T-cell (primary cell): ENCODE data around the gene LATS2. TPM values are rescaled to one million over a fixed set of nuclear protein-coding genes. Genes with fewer than 3 reads are reported as not detected.
"Not testable (repeated sequence)": the region's sequence is repeated elsewhere in the genome, so short reads cannot be mapped to it uniquely, and the experiment has no call there.

Experiments used
- ATAC-seq, 4 experiments: fragments of 200-7000 bp in 3 of 4; fragments of 150-1000 bp in 1 of 4; cut with Tn5 transposase; replicated peaks in 1 of 4; 1 replicate in 3 of 4; 2 replicates in 1 of 4; pipeline ENCODE4 v1.10.0; 2021; ENCODE audit warnings: moderate library complexity in 3 of 4, mild to moderate bottlenecking in 2 of 4, moderate number of reproducible peaks in 1 of 4
- CTCF ChIA-PET, 2 donors: fragments of 300-600 bp; sonication (Branson Sonifier 250); formaldehyde crosslinking; loops; one replicate each; lab custom pipeline; 2022; ENCODE audit warnings: antibody characterized with exemption in 2 of 2; lab: Charles Lee
- POLR2A ChIA-PET, 2 donors: fragments of 300-600 bp; sonication (Branson Sonifier 250); formaldehyde crosslinking; loops; one replicate each; lab custom pipeline; 2022; ENCODE audit warnings: antibody characterized with exemption in 2 of 2; lab: Charles Lee
- DNase-seq, 35 experiments: peaks; one replicate each; pipeline versions ENCODE4 v3.0.0 to v3.0.0-alpha.2; 2013 to 2023
- H3K27ac ChIP-seq: one replicate; pipeline ENCODE4 v1.5.1; 2013; ENCODE audit warnings: low read length
- H3K27me3 ChIP-seq, 2 experiments: replicated peaks in 1 of 2; 1 replicate in 1 of 2; 2 replicates in 1 of 2; pipeline versions ENCODE4 v1.6.1 to v1.7.0; 2013; ENCODE audit warnings: low read length in 1 of 2, mixed read lengths in 1 of 2; ENCODE audit not compliant: control insufficient read depth in 2 of 2, insufficient read depth in 2 of 2; ENCODE audit errors: extremely low read depth in 1 of 2
- H3K36me3 ChIP-seq, 2 donors: 1 replicate in 1 of 2; 2 replicates in 1 of 2; pipeline versions ENCODE4 v1.6.1 to v1.7.0; 2013; ENCODE audit warnings: low read length in 1 of 2; ENCODE audit not compliant: control insufficient read depth in 2 of 2, insufficient read depth in 1 of 2; ENCODE audit errors: extremely low read depth in 1 of 2
- H3K4me1 ChIP-seq, 2 experiments: 1 replicate in 1 of 2; 2 replicates in 1 of 2; pipeline versions ENCODE4 v1.6.1 to v1.7.0; 2013; ENCODE audit warnings: low read length in 2 of 2, mixed read lengths in 1 of 2; ENCODE audit not compliant: insufficient read depth in 2 of 2, control insufficient read depth in 1 of 2; ENCODE audit errors: extremely low read depth in 1 of 2
- H3K4me3 ChIP-seq, 2 donors: 1 replicate in 1 of 2; 2 replicates in 1 of 2; pipeline versions ENCODE4 v1.5.1 to v1.7.0; 2013; ENCODE audit warnings: mild to moderate bottlenecking in 2 of 2, low read length in 1 of 2, moderate library complexity in 1 of 2; ENCODE audit not compliant: control insufficient read depth in 1 of 2; ENCODE audit errors: extremely low read depth in 1 of 2
- H3K9me3 ChIP-seq: 2 replicates; pipeline ENCODE4 v1.7.0; 2013
- H3K27ac Mint-ChIP-seq, 2 donors: one replicate each; pipeline ENCODE4 v1.8.0; 2020 to 2021; ENCODE audit warnings: mild to moderate bottlenecking in 2 of 2, mixed read lengths in 2 of 2
- H3K27me3 Mint-ChIP-seq, 2 donors: one replicate each; pipeline ENCODE4 v1.8.0; 2021 to 2022; ENCODE audit warnings: mixed read lengths in 2 of 2
- H3K36me3 Mint-ChIP-seq: one replicate; pipeline ENCODE4 v1.8.0; 2021; ENCODE audit warnings: mixed read lengths
- H3K4me1 Mint-ChIP-seq, 3 donors: one replicate each; pipeline ENCODE4 v1.8.0; 2020 to 2022; ENCODE audit warnings: mixed read lengths in 3 of 3, mild to moderate bottlenecking in 1 of 3
- H3K4me3 Mint-ChIP-seq, 3 donors: one replicate each; pipeline ENCODE4 v1.8.0; 2020 to 2022; ENCODE audit warnings: mild to moderate bottlenecking in 3 of 3, mixed read lengths in 3 of 3, moderate library complexity in 3 of 3
- H3K9me3 Mint-ChIP-seq, 3 donors: one replicate each; pipeline ENCODE4 v1.8.0; 2020 to 2022; ENCODE audit warnings: mixed read lengths in 3 of 3
- WGBS: methylation state at CpG from one replicate; pipeline ENCODE4 v1.1.5; 2013; ENCODE audit warnings: missing lambda C conversion rate; ENCODE audit not compliant: insufficient coverage; 5-methylcytosine and 5-hydroxymethylcytosine counted together
- total RNA-seq, 35 experiments: library from RNA in 6 of 35; stranded (reverse) in 6 of 35; fragments of 120-200 nt in 1 of 35; gene quantifications; one replicate each; pipeline versions ENCODE4 v1.2.1 to v1.2.4 and lab custom pipeline; 2013 to 2026

The LATS2 gene
- total RNA-seq, 5 donors from 2014 or later (not counting 1 experiment from before 2014, with no cell fraction given): 0.88 to 4.2 (median 2.7) TPM

DNA sequence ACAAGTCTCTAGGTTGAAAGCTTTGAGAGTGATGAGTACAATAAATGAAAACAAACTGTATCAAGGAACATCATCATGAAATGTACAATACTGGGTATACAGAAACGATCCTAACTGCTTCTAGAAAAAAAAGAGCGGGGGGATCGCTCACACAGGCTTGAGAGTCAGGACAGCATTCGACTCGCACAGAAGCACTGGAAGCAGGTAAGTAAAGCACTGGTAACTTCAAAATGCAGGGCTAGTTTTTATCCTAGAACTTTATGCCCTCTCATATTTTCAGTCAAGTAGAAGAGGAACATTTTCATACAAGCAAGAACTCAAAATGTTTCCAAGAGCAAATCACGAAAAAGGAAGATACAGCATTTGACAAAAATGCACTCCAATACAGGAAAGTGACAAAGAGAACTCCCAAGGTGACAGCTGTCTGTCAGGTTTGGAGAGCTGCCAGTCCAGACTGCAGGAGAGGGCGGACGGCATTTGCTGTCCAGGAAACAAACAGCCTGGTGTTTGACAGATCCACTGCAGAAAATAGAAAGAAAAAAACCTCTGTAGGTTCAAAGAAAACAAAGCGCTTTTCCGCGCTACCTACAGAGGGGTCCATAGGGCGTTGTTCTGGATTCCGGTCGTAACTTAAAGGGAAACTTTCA lies 100.6 kb downstream of the LATS2 start:
- ATAC-seq (no peak), DNase-seq (no peak)
- no peak overlapping the region for H3K4me3 Mint-ChIP-seq
- H3K9me3 ChIP-seq: no peaks in the 10 kb centered on the region
- H3K27me3 ChIP-seq: peaks cover 0 to 18% of the 10 kb centered on the region in 2 experiments
- ChIA-PET CTCF (no interaction called here), POLR2A (no interaction called here)
- H3K27ac Mint-ChIP-seq: no peak overlapping the region
- no peaks in the 10 kb centered on the region for H3K9me3 Mint-ChIP-seq
- no peaks in the 10 kb centered on the region for H3K4me1 ChIP-seq
- H3K4me1 Mint-ChIP-seq: peaks cover 5 to 8% (median 5%) of the 10 kb centered on the region in 3 donors
- no peaks in the 10 kb centered on the region for H3K36me3 Mint-ChIP-seq
- 49% methylated on average over 5 of the region's 14 CpGs for WGBS
- no peak overlapping the region for H3K27ac ChIP-seq
- H3K36me3 ChIP-seq: no peaks in the 10 kb centered on the region
- H3K27me3 Mint-ChIP-seq: peaks cover 11 to 17% of the 10 kb centered on the region in 2 donors
- H3K4me3 ChIP-seq: no peak overlapping the region

DNA sequence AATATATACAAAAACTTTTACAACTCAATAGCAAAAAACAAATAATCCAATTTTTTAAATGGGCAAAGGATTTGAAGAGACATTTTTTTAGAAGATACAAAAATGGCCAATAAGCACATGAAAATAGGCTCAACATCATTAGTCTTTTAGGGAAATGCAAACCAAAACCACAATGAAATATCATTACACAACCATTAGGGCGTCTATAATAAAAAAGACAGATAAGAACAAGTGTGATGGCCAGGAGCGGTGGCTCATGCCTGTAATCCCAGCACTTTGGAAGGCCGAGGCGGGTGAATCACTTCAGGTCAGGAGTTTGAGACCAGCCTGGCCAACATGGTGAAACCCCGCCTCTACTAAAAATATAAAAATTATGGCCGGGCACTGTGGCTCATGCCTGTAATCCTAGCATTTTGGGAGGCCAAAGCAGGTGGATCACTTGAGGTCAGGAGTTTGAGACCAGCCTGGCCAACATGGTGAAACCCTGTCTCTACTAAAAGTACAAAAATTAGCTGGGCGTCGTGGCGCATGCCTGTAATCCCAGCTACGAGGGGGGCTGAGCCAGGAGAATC lies 104.3 kb downstream of the LATS2 start:
- H3K27ac Mint-ChIP-seq, H3K4me3 Mint-ChIP-seq, H3K36me3 ChIP-seq, H3K4me1 ChIP-seq, H3K4me3 ChIP-seq, CTCF ChIA-PET, H3K9me3 Mint-ChIP-seq, H3K27ac ChIP-seq, H3K36me3 Mint-ChIP-seq, DNase-seq, H3K4me1 Mint-ChIP-seq, H3K9me3 ChIP-seq, ATAC-seq: not testable (repeated sequence)
- WGBS: 96% methylated on average over 4 of the region's 10 CpGs
- peaks cover 0 to 40% of the 10 kb centered on the region in 2 experiments for H3K27me3 ChIP-seq
- peaks cover 13 to 34% of the 10 kb centered on the region in 2 donors for H3K27me3 Mint-ChIP-seq
- POLR2A ChIA-PET: interaction anchor here in 1 of 2 donors (0.7 kb wide), 1 partner anchor 225 kb away, joined by 3 read pairs; no protein-coding TSS in a partner anchor

DNA sequence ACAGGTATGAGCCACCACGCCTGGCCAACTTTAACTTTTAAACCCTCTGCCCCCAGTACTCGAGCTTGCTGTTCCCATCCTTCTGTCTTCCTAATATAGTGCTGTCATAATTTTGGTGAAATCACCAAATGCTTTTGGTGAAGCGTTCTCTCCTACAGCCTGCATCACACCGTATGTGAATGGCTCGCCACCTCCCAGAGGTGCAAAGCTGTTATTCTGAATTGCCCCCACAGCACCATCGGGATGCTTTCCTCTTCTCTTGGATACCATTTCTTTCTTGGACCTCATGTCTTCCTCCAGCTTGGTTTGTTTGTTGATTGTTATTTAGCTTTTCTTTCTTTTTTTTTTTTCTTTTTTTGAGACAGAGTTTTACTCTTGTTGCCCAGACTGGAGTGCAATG lies 105.9 kb downstream of the LATS2 start:
- H3K4me1 Mint-ChIP-seq: peaks cover 0 to 2% (median under 1%) of the 10 kb centered on the region in 3 donors
- no peaks in the 10 kb centered on the region for H3K4me1 ChIP-seq
- no peak overlapping the region for H3K4me3 ChIP-seq
- POLR2A ChIA-PET: no interaction called here
- H3K27me3 Mint-ChIP-seq: peaks cover 12 to 37% of the 10 kb centered on the region in 2 donors
- CTCF ChIA-PET: interaction anchor here in 1 of 2 donors (0.7 kb wide), 1 partner anchor 97 kb away, joined by 3 read pairs; no protein-coding TSS in a partner anchor
- no peaks in the 10 kb centered on the region for H3K36me3 ChIP-seq
- H3K27ac ChIP-seq: no peak overlapping the region
- DNase-seq (no peak), ATAC-seq (no peak)
- H3K36me3 Mint-ChIP-seq: no peaks in the 10 kb centered on the region
- no peak overlapping the region for H3K4me3 Mint-ChIP-seq
- H3K27me3 ChIP-seq: peaks cover 0 to 42% of the 10 kb centered on the region in 2 experiments
- WGBS: 91% methylated on average over 4 of the region's 6 CpGs
- no peaks in the 10 kb centered on the region for H3K9me3 Mint-ChIP-seq
- H3K9me3 ChIP-seq: no peaks in the 10 kb centered on the region
- no peak overlapping the region for H3K27ac Mint-ChIP-seq

DNA sequence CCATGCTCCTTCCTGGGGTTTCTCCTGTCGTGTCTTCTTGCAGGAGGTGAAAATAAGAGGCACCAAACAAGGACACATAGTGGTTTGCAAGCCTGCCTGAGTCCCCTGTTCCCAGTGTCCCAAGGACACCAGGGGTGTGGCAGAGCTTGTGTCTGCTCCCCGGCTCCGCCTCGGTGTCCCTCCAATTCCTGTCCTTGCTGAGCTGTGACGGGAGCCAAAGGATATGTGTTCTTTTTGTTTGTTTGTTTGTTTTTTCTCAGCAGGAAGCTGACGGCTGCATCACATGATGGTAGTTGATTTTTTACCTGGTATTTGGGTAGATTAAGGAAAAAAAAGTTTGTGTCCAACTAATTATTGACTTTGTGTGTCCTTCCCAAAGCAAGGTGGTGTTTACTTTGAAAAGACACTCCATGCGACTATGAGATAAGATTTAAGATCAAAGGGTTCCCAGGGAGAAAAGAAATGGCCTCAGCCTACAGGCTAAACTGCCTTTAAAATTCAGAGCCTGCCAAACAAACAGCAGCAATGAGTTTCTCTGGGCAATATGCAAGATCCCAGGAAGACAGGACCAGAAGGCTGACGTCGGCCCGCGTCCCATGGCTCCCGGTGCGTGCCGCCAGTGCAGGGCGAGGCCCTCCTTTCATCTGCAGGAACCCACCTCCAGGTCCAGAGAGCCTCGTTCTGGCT lies 108.0 kb downstream of the LATS2 start:
- WGBS: 89% methylated on average over 9 of the region's 16 CpGs
- no peaks in the 10 kb centered on the region for H3K9me3 ChIP-seq
- no peak for ATAC-seq
- no peak for DNase-seq
- H3K36me3 Mint-ChIP-seq: no peaks in the 10 kb centered on the region
- no peaks in the 10 kb centered on the region for H3K9me3 Mint-ChIP-seq
- H3K36me3 ChIP-seq: no peaks in the 10 kb centered on the region
- POLR2A ChIA-PET: no interaction called here
- H3K4me3 Mint-ChIP-seq: no peak overlapping the region
- H3K27ac Mint-ChIP-seq: no peak overlapping the region
- no peak overlapping the region for H3K4me3 ChIP-seq
- H3K27me3 ChIP-seq: peaks cover 0 to 36% of the 10 kb centered on the region in 2 experiments
- H3K4me1 Mint-ChIP-seq: no peaks in the 10 kb centered on the region
- no peak overlapping the region for H3K27ac ChIP-seq
- CTCF ChIA-PET: no interaction called here
- peaks cover 19 to 42% of the 10 kb centered on the region in 2 donors for H3K27me3 Mint-ChIP-seq
- no peaks in the 10 kb centered on the region for H3K4me1 ChIP-seq

DNA sequence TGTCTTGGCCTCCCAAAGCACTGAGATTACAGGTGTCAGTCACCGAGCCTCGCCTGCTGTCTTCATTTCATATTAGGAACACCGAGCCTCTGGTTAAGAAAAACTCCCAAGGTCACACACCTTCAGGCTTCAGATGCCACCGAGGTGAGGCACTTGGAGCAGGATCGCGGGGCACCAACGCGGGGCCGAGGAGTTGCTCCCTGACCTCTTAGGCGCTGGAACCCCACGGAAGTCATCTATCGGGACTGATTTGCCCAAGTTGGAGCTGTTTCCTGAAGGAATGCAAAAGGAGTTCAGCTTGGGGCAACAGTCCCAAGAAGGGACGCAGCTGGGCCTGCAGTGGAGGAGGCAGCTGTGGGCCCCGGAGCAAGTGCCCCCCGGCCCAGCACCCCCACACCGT lies 108.5 kb downstream of the LATS2 start:
- Mint-ChIP-seq H3K36me3 (no peaks in the 10 kb centered on the region), H3K27me3 (peaks cover 23 to 44% of the 10 kb centered on the region in 2 donors), H3K27ac (no peak overlapping the region), H3K4me1 (no peaks in the 10 kb centered on the region), H3K4me3 (no peak overlapping the region), H3K9me3 (no peaks in the 10 kb centered on the region)
- Histone ChIP-seq H3K27me3 (peaks cover 0 to 31% of the 10 kb centered on the region in 2 experiments), H3K4me1 (no peaks in the 10 kb centered on the region), H3K9me3 (no peaks in the 10 kb centered on the region), H3K27ac (no peak overlapping the region), H3K4me3 (no peak overlapping the region), H3K36me3 (no peaks in the 10 kb centered on the region)
- ATAC-seq (no peak), DNase-seq (no peak)
- CTCF ChIA-PET: no interaction called here
- POLR2A ChIA-PET: no interaction called here
- WGBS: 90% methylated on average over 16 of the region's 16 CpGs

DNA sequence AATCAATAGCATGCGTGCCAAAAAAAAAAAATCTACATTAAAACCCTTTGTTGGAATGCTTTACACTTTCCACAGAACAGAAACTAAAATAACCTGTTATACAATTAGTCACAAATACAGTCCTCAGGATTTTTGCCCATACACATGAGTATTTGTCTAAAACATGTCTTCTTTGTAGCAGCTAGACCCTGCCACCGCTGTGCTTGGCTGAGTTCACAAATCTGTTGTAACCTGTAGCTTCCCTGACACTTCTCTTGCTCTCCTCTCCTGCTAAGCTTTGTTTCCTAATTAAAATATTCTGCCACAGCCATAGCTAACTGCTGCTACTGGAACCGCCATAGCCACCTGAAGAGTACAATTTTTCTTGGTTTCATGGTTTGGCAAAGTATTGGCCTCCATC lies 113.4 kb downstream of the LATS2 start:
- H3K9me3 Mint-ChIP-seq, H3K27ac Mint-ChIP-seq, DNase-seq, H3K4me1 ChIP-seq, H3K36me3 ChIP-seq, H3K27ac ChIP-seq, H3K4me1 Mint-ChIP-seq, H3K36me3 Mint-ChIP-seq, CTCF ChIA-PET, POLR2A ChIA-PET, H3K4me3 ChIP-seq, H3K9me3 ChIP-seq, ATAC-seq, H3K4me3 Mint-ChIP-seq: not testable (repeated sequence)
- peaks cover 41 to 62% of the 10 kb centered on the region in 2 donors for H3K27me3 Mint-ChIP-seq
- WGBS: 100% methylated on average over 1 of the region's 3 CpGs
- peaks cover 0 to 41% of the 10 kb centered on the region in 2 experiments for H3K27me3 ChIP-seq
